ENCODE results near the gene LIPA. TPM values are rescaled to one million over a fixed set of nuclear protein-coding genes. Genes with fewer than 3 reads are reported as not detected.

LIPA gene
- total RNA-seq, 1 experiment from 2014 or later: 40.3 TPM

- DNase-seq (ENCODE audit: low spot score): no peak
- Histone ChIP-seq H3K4me1 (ENCODE audit: insufficient read depth, low read length, poor library complexity, severe bottlenecking) (peaks cover 8% of the 10 kb centered on the region), H3K27me3 (replicated peaks; ENCODE audit: insufficient read depth, low read depth, low read length, poor library complexity) (no peaks in the 10 kb centered on the region), H3K9me3 (ENCODE audit: low read depth, low read length, poor library complexity, severe bottlenecking) (no peaks in the 10 kb centered on the region), H3K4me3 (ENCODE audit: low read depth, low read length, poor library complexity, severe bottlenecking) (no peak overlapping the region), H3K36me3 (ENCODE audit: insufficient read depth, low read length, poor library complexity, severe bottlenecking) (no peaks in the 10 kb centered on the region), H3K27ac (ENCODE audit: low read depth, low read length, poor library complexity, severe bottlenecking) (no peak overlapping the region)
- ChIA-PET POLR2A (ENCODE audit: low non-redundant PET) (no interaction called here), CTCF (no interaction called here)
- TF ChIP-seq EZH2 (IDR thresholded peaks at IDR 0.05; ENCODE audit: borderline replicate concordance, low read depth, low read length, poor library complexity, severe bottlenecking) (no peak), CTCF (conservative IDR thresholded peaks at IDR 0.05; ENCODE audit: low read depth, low read length) (no peak)
- intact Hi-C loops (cut with micrococcal nuclease; ENCODE audit: unreplicated experiment): no loop called here
- BruUV-seq (replicated peaks): no TSS peak
Observed at GRCh38 chr10:89283936-89284475, 32.4 kb upstream of the LIPA start.

GRCh38 chr10:89283025-89283935, 31.7 kb upstream of the LIPA start:
- POLR2A ChIA-PET (ENCODE audit: low non-redundant PET): no interaction called here
- H3K4me3 ChIP-seq (ENCODE audit: low read depth, low read length, poor library complexity, severe bottlenecking): no peak overlapping the region
- BruUV-seq (replicated peaks): no TSS peak
- no peaks in the 10 kb centered on the region for H3K36me3 ChIP-seq (ENCODE audit: insufficient read depth, low read length, poor library complexity, severe bottlenecking)
- CTCF ChIA-PET: no interaction called here
- intact Hi-C loops (cut with micrococcal nuclease; ENCODE audit: unreplicated experiment): no loop called here
- H3K4me1 ChIP-seq (ENCODE audit: insufficient read depth, low read length, poor library complexity, severe bottlenecking): peaks cover 14% of the 10 kb centered on the region
- H3K27me3 ChIP-seq (replicated peaks; ENCODE audit: insufficient read depth, low read depth, low read length, poor library complexity): no peaks in the 10 kb centered on the region
- no peak overlapping the region for H3K27ac ChIP-seq (ENCODE audit: low read depth, low read length, poor library complexity, severe bottlenecking)
- no peaks in the 10 kb centered on the region for H3K9me3 ChIP-seq (ENCODE audit: low read depth, low read length, poor library complexity, severe bottlenecking)
- DNase-seq (ENCODE audit: low spot score): no peak
- TF ChIP-seq EZH2 (IDR thresholded peaks at IDR 0.05; ENCODE audit: borderline replicate concordance, low read depth, low read length, poor library complexity, severe bottlenecking) (no peak), CTCF (conservative IDR thresholded peaks at IDR 0.05; ENCODE audit: low read depth, low read length) (no peak)

GRCh38 chr10:89281606-89282395, 30.2 kb upstream of the LIPA start:
- intact Hi-C loops (cut with micrococcal nuclease; ENCODE audit: unreplicated experiment): no loop called here
- ChIA-PET CTCF (no interaction called here), POLR2A (ENCODE audit: low non-redundant PET) (no interaction called here)
- H3K27ac ChIP-seq (ENCODE audit: low read depth, low read length, poor library complexity, severe bottlenecking): no peak overlapping the region
- BruUV-seq (replicated peaks): no TSS peak
- H3K36me3 ChIP-seq (ENCODE audit: insufficient read depth, low read length, poor library complexity, severe bottlenecking): no peaks in the 10 kb centered on the region
- no peak for DNase-seq (ENCODE audit: low spot score)
- TF ChIP-seq CTCF (conservative IDR thresholded peaks at IDR 0.05; ENCODE audit: low read depth, low read length) (no peak), EZH2 (IDR thresholded peaks at IDR 0.05; ENCODE audit: borderline replicate concordance, low read depth, low read length, poor library complexity, severe bottlenecking) (no peak)
- peaks cover 22% of the 10 kb centered on the region for H3K4me1 ChIP-seq (ENCODE audit: insufficient read depth, low read length, poor library complexity, severe bottlenecking)
- H3K27me3 ChIP-seq (replicated peaks; ENCODE audit: insufficient read depth, low read depth, low read length, poor library complexity): no peaks in the 10 kb centered on the region
- no peaks in the 10 kb centered on the region for H3K9me3 ChIP-seq (ENCODE audit: low read depth, low read length, poor library complexity, severe bottlenecking)
- H3K4me3 ChIP-seq (ENCODE audit: low read depth, low read length, poor library complexity, severe bottlenecking): no peak overlapping the region

Data from A673 (cell line).